H9 (cell line): ENCODE results near the gene DAB1. TPM values are rescaled to one million over a fixed set of nuclear protein-coding genes. Genes with fewer than 3 reads are reported as not detected.

Experiments
- DNase-seq: peaks from one replicate; pipeline ENCODE4 v3.0.0-alpha.2; 2017
- H2AFZ ChIP-seq: one replicate; pipeline ENCODE4 v1.6.1; 2013; ENCODE audit warnings: mild to moderate bottlenecking, low read length, control low read depth, moderate library complexity
- H2AK5ac ChIP-seq: 2 replicates; pipeline ENCODE4 v1.6.1; 2013; ENCODE audit warnings: low read length, control low read depth, mixed read lengths; ENCODE audit not compliant: insufficient read length
- H2BK120ac ChIP-seq: one replicate; pipeline ENCODE4 v1.6.1; 2013; ENCODE audit warnings: low read depth, mild to moderate bottlenecking, low read length, control low read depth, inconsistent platforms; ENCODE audit not compliant: poor library complexity, severe bottlenecking
- H2BK12ac ChIP-seq: 2 replicates; pipeline ENCODE4 v1.6.1; 2013; ENCODE audit warnings: low read length, control low read depth, mixed read lengths, low read depth; ENCODE audit not compliant: insufficient read length
- H2BK15ac ChIP-seq: 2 replicates; pipeline ENCODE4 v1.6.1; 2013; ENCODE audit warnings: low read depth, low read length, control low read depth
- H2BK20ac ChIP-seq: one replicate; pipeline ENCODE4 v1.6.1; 2013; ENCODE audit warnings: low read depth, mild to moderate bottlenecking, low read length, control low read depth, inconsistent platforms; ENCODE audit not compliant: poor library complexity, severe bottlenecking
- H2BK5ac ChIP-seq: 2 replicates; pipeline ENCODE4 v1.6.1; 2013; ENCODE audit warnings: low read length, control low read depth, mixed read lengths; ENCODE audit not compliant: insufficient read length
- H3K14ac ChIP-seq: 2 replicates; pipeline ENCODE4 v1.6.1; 2013; ENCODE audit warnings: low read length, control low read depth; ENCODE audit not compliant: insufficient read depth
- H3K18ac ChIP-seq: 2 replicates; pipeline ENCODE4 v1.6.1; 2013; ENCODE audit warnings: low read depth, mild to moderate bottlenecking, mixed read lengths, low read length, control low read depth; ENCODE audit not compliant: insufficient read length
- H3K23ac ChIP-seq: 2 replicates; pipeline ENCODE4 v1.6.1; 2013; ENCODE audit warnings: low read length, control low read depth, mixed read lengths, low read depth; ENCODE audit not compliant: insufficient read length
- H3K23me2 ChIP-seq: 2 replicates; pipeline ENCODE4 v1.6.1; 2013; ENCODE audit warnings: low read depth, mild to moderate bottlenecking, mixed read lengths, low read length, control low read depth; ENCODE audit not compliant: insufficient read length, poor library complexity, severe bottlenecking
- H3K27ac ChIP-seq: 2 replicates; pipeline ENCODE4 v1.5.1; 2013; ENCODE audit warnings: low read length, control low read depth, mixed read lengths, low read depth; ENCODE audit not compliant: insufficient read length
- H3K27me3 ChIP-seq: 2 replicates; pipeline ENCODE4 v1.6.1; 2013; ENCODE audit warnings: low read length, control low read depth, inconsistent platforms; ENCODE audit not compliant: insufficient read depth
- H3K4ac ChIP-seq: 2 replicates; pipeline ENCODE4 v1.6.1; 2013; ENCODE audit warnings: low read depth, mild to moderate bottlenecking, control low read depth, inconsistent platforms, low read length, moderate library complexity
- H3K4me1 ChIP-seq: 2 replicates; pipeline ENCODE4 v1.6.1; 2013; ENCODE audit warnings: low read length, control low read depth, inconsistent platforms; ENCODE audit not compliant: insufficient read depth
- H3K4me2 ChIP-seq: 2 replicates; pipeline ENCODE4 v1.6.1; 2013; ENCODE audit warnings: low read length, control low read depth, mixed read lengths; ENCODE audit not compliant: insufficient read length, insufficient read depth
- H3K56ac ChIP-seq: 2 replicates; pipeline ENCODE4 v1.6.1; 2013; ENCODE audit warnings: low read depth, mild to moderate bottlenecking, mixed read lengths, low read length, control low read depth; ENCODE audit not compliant: insufficient read length
- H3K79me1 ChIP-seq: 2 replicates; pipeline ENCODE4 v1.6.1; 2013; ENCODE audit warnings: low read depth, mild to moderate bottlenecking, moderate library complexity, low read length, control low read depth, inconsistent platforms; ENCODE audit not compliant: insufficient read depth, poor library complexity, severe bottlenecking
- H3K79me2 ChIP-seq: 2 replicates; pipeline ENCODE4 v1.6.1; 2013; ENCODE audit warnings: low read length, control low read depth, inconsistent platforms; ENCODE audit not compliant: insufficient read depth
- H3K9ac ChIP-seq: 2 replicates; pipeline ENCODE4 v1.6.1; 2013; ENCODE audit warnings: low read length, control low read depth, mixed read lengths; ENCODE audit not compliant: insufficient read length; ENCODE audit errors: extremely low read depth
- H3K9me3 ChIP-seq: one replicate; pipeline ENCODE4 v1.6.1; 2013; ENCODE audit warnings: low read depth, low read length, inconsistent platforms; ENCODE audit not compliant: control insufficient read depth
- H3T11ph ChIP-seq: one replicate; pipeline ENCODE4 v1.6.1; 2013; ENCODE audit warnings: mild to moderate bottlenecking, low read length, control low read depth, inconsistent platforms
- H4K20me1 ChIP-seq: one replicate; pipeline ENCODE4 v1.6.1; 2013; ENCODE audit not compliant: control insufficient read depth, insufficient read length, insufficient read depth
- H4K5ac ChIP-seq: 2 replicates; pipeline ENCODE4 v1.6.1; 2013; ENCODE audit warnings: low read depth, mild to moderate bottlenecking, mixed read lengths, low read length, control low read depth; ENCODE audit not compliant: insufficient read length
- H4K8ac ChIP-seq: replicated peaks from 2 replicates; pipeline ENCODE4 v1.6.1; 2013; ENCODE audit warnings: low read length, control low read depth, mixed read lengths, low read depth; ENCODE audit not compliant: insufficient read length
- H4K91ac ChIP-seq: 2 replicates; pipeline ENCODE4 v1.6.1; 2013; ENCODE audit warnings: low read depth, mild to moderate bottlenecking, moderate library complexity, mixed read lengths, low read length, control low read depth; ENCODE audit not compliant: insufficient read length
- H3K27ac Mint-ChIP-seq, 3 experiments: 2 replicates in 2 of 3; 3 replicates in 1 of 3; pipeline ENCODE4 v1.8.0; 2020 to 2021; ENCODE audit warnings: mixed read lengths in 3 of 3, mild to moderate bottlenecking in 1 of 3, moderate library complexity in 1 of 3
- H3K27me3 Mint-ChIP-seq: 2 replicates; pipeline ENCODE4 v1.8.0; 2021; ENCODE audit warnings: low read depth, mild to moderate bottlenecking, moderate library complexity, mixed read lengths
- H3K36me3 Mint-ChIP-seq, 3 experiments: 2 replicates in 2 of 3; 3 replicates in 1 of 3; pipeline ENCODE4 v1.8.0; 2020 to 2021; ENCODE audit warnings: low read depth in 3 of 3, mixed read lengths in 3 of 3; ENCODE audit not compliant: insufficient read depth in 1 of 3
- H3K4me1 Mint-ChIP-seq, 2 experiments: 2 replicates each; pipeline ENCODE4 v1.8.0; 2020; ENCODE audit warnings: mixed read lengths in 2 of 2
- H3K4me3 Mint-ChIP-seq, 2 experiments: 2 replicates in 1 of 2; 3 replicates in 1 of 2; pipeline ENCODE4 v1.8.0; 2020 to 2021; ENCODE audit warnings: mild to moderate bottlenecking in 2 of 2, mixed read lengths in 2 of 2, moderate library complexity in 1 of 2
- H3K9me3 Mint-ChIP-seq, 2 experiments: 2 replicates in 1 of 2; 3 replicates in 1 of 2; pipeline ENCODE4 v1.8.0; 2020; ENCODE audit warnings: mild to moderate bottlenecking in 2 of 2, mixed read lengths in 2 of 2, moderate library complexity in 1 of 2
- WGBS: extraction: QIAGEN DNeasy Blood & Tissue Kit; methylation state at CpG from one replicate; pipeline ENCODE4 v1.1.7; 2013; ENCODE audit warnings: missing lambda C conversion rate, low lambda C conversion rate, mixed read lengths; ENCODE audit not compliant: insufficient read length; ENCODE audit errors: extremely low coverage; 5-methylcytosine and 5-hydroxymethylcytosine counted together
- total RNA-seq: library from RNA; stranded (reverse); gene quantifications from 2 replicates; pipeline ENCODE4 v1.2.1, GENCODE V29; 2021
- TF ChIP-seq, protein P1 (sequence below): fragments of 200-600 bp; sonication (generic); conservative IDR thresholded peaks from 3 replicates; pipeline ENCODE4 v1.8.0; 2021; ENCODE audit warnings: antibody characterized with exemption, mild to moderate bottlenecking

The DAB1 gene
- total RNA-seq, 1 experiment from 2014 or later = 9.3 TPM

DNA sequence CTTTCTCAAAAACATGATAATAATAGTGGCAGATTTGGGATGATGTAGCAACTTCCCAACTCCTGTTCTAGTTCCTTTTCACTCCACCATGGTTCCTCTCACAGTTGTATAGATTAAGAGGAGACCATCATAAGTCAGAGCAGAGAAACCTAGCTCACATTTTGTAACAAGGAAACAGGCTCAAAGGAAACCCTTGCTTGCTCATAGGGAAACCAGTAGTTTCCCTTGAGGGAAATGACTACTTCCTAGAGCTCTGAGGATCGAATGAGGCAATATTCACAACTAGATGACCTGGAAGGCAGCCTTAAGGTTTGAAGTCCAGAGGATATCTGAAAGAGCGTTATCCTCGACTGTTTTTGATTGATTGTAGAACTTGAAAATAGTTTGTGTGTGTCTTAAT, 382.0 kb downstream of the DAB1 start:
- H2AFZ ChIP-seq = no peak overlapping the region
- no peak overlapping the region for H2BK15ac ChIP-seq
- TF ChIP-seq, protein P1, sequence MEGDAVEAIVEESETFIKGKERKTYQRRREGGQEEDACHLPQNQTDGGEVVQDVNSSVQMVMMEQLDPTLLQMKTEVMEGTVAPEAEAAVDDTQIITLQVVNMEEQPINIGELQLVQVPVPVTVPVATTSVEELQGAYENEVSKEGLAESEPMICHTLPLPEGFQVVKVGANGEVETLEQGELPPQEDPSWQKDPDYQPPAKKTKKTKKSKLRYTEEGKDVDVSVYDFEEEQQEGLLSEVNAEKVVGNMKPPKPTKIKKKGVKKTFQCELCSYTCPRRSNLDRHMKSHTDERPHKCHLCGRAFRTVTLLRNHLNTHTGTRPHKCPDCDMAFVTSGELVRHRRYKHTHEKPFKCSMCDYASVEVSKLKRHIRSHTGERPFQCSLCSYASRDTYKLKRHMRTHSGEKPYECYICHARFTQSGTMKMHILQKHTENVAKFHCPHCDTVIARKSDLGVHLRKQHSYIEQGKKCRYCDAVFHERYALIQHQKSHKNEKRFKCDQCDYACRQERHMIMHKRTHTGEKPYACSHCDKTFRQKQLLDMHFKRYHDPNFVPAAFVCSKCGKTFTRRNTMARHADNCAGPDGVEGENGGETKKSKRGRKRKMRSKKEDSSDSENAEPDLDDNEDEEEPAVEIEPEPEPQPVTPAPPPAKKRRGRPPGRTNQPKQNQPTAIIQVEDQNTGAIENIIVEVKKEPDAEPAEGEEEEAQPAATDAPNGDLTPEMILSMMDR = no peak
- H4K8ac ChIP-seq = no peak overlapping the region
- no CpG with 5 or more reads among the region's 3 CpGs for WGBS
- H4K91ac ChIP-seq = no peak overlapping the region
- no peaks in the 10 kb centered on the region for H3K79me1 ChIP-seq
- H2BK12ac ChIP-seq = no peak overlapping the region
- H3T11ph ChIP-seq = no peak overlapping the region
- Mint-ChIP-seq H3K36me3 (no peaks in the 10 kb centered on the region; a peak in 2 of 7 replicates), H3K4me1 (peaks cover 4 to 9% of the 10 kb centered on the region in 2 experiments; a peak in 1 of 4 replicates), H3K27ac (no peak overlapping the region), H3K27me3 (peaks cover 5% of the 10 kb centered on the region), H3K9me3 (no peaks in the 10 kb centered on the region), H3K4me3 (no peak overlapping the region)
- H3K4me2 ChIP-seq = no peak overlapping the region
- no peak overlapping the region for H3K18ac ChIP-seq
- H2AK5ac ChIP-seq = no peak overlapping the region
- H3K14ac ChIP-seq = no peak overlapping the region
- no peaks in the 10 kb centered on the region for H4K20me1 ChIP-seq
- no peak overlapping the region for H3K56ac ChIP-seq
- H3K4me1 ChIP-seq = no peaks in the 10 kb centered on the region
- no peaks in the 10 kb centered on the region for H3K79me2 ChIP-seq
- no peak for DNase-seq
- H3K9me3 ChIP-seq = no peaks in the 10 kb centered on the region
- no peaks in the 10 kb centered on the region for H3K23me2 ChIP-seq
- H2BK20ac ChIP-seq = no peak overlapping the region
- no peak overlapping the region for H3K9ac ChIP-seq
- H2BK120ac ChIP-seq = no peak overlapping the region
- H2BK5ac ChIP-seq = no peak overlapping the region
- H3K23ac ChIP-seq = no peak overlapping the region
- no peaks in the 10 kb centered on the region for H3K27me3 ChIP-seq
- no peak overlapping the region for H3K4ac ChIP-seq
- H4K5ac ChIP-seq = no peak overlapping the region
- H3K27ac ChIP-seq = no peak overlapping the region
